ENCODE measurements around the gene CCNE1.
A peak's percentile ranks its signal among the peaks of the same experiment; 100 is the strongest.

Gene CCNE1

DNA sequence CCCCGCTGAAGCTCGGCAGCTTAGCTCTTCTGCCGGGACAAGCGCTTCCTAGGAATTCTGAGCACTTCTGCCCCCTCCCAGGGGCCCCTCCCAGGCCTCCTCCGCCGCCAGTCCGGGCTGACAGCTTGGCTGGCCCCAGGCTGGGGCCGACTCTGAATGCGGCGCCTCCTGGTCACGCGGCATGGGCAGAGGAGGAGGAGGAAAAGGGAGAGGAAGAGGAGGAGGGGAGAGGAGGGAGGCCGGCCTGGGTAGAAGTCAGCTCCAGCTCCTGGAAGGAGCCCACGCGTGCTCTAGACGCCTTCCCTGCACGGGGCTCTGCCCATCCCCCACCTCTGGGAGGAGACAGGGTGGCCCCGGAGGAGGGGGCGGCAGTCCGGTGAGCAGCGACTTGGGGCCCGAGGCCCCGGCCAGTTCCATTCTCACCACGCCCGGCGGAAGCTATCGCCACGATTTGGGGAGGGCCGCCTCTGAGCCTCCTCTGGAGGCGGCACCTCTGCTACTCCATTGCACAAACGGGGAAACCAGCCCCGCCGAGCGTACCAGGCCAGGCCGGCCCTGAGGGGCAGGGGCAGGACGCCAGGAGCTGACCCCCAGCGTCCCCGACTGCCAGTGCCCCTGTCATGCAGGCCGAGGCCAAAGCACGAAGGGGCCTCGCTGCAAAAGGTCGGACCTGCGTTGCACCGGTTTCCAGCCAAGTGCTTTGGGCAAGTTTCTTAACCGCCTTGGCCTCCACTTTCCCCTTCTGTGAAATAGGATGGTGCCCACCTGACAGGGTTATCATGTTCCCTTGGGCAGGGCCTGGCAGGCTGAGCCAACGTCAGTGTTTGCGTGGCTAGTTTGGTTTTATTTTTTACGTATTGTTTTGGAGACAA, 31.6 kb downstream of the CCNE1 start:
- no peak overlapping the region for H3K27ac ChIP-seq
- peak overlapping the region in 9 of 10 experiments; percentile 60 to 82 (median 79); a peak in 18 of 20 replicates for H3K4me3 ChIP-seq
- H3K4me1 ChIP-seq, result peaks cover 18 to 36% (median 33%) of the 10 kb centered on the region in 10 experiments
- H3K9ac ChIP-seq, result peak overlapping the region in 3 of 11 experiments; percentile 24 to 75 (median 28); a peak in 3 of 22 replicates
- H4K20me1 ChIP-seq, result peaks cover 0 to 36% (median 14%) of the 10 kb centered on the region in 11 experiments; a peak in 15 of 22 replicates
- TF ChIP-seq Cebpa-rat (IDR thresholded peaks at IDR 0.05), result no peak
- H3K36me3 ChIP-seq, result no peaks in the 10 kb centered on the region
- H3K9me3 ChIP-seq (replicated peaks in 1 of 11), result no peaks in the 10 kb centered on the region; a peak in 1 of 22 replicates
- H3K4me2 ChIP-seq, result peak overlapping the region; percentile 65 to 94 (median 85)
- H3K27me3 ChIP-seq, result peaks cover 42 to 58% (median 55%) of the 10 kb centered on the region in 11 experiments

DNA sequence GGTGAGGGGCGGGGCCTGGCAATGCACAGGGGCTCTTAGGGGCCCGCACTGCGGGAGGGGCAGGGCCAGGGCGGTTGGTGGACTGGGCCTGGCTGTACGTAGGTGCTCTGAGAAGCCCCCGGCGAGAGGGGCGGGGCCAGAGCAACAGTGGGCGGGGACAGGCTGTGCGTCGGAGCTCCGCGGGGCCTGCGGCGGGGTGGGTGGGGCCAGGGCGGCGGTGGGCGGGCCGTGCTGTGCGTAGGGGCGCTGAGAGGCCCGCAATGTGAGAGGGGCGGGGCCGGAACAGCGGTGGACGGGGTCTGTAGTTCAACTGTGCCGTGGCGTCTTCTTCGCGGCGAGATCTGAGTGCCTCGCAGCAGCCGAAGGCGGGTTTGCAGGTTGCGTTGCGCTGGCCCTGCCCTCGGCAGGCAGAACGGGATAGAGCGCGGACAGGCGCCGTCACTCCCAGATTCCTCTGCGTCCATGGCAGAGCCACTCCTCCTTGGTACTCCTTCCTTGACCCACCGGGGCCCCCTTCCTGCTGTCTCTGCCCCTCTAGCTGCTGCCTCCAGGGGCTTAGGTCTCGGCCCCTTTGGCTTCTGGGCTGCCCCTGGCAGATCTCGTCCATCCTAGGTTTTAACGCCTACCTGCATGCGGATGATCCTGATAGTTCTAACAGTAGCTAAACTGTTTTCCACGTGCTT, 33.2 kb downstream of the CCNE1 start:
- Histone ChIP-seq H3K36me3 (no peaks in the 10 kb centered on the region), H3K27me3 (peaks cover 36 to 43% (median 42%) of the 10 kb centered on the region in 11 experiments), H3K4me1 (peaks cover 18 to 36% (median 33%) of the 10 kb centered on the region in 10 experiments), H4K20me1 (peaks cover 0 to 34% (median 14%) of the 10 kb centered on the region in 11 experiments; a peak in 15 of 22 replicates), H3K27ac (peak overlapping the region in 10 of 11 experiments; percentile 2 to 68 (median 57); a peak in 16 of 22 replicates), H3K9ac (peak overlapping the region; percentile 67 to 81 (median 75)), H3K4me2 (peak overlapping the region; percentile 78 to 100 (median 99)), H3K9me3 (replicated peaks in 1 of 11) (no peaks in the 10 kb centered on the region; a peak in 1 of 22 replicates), H3K4me3 (peak overlapping the region; percentile 60 to 82 (median 78))
- TF ChIP-seq Cebpa-rat (IDR thresholded peaks at IDR 0.05), result no peak

DNA sequence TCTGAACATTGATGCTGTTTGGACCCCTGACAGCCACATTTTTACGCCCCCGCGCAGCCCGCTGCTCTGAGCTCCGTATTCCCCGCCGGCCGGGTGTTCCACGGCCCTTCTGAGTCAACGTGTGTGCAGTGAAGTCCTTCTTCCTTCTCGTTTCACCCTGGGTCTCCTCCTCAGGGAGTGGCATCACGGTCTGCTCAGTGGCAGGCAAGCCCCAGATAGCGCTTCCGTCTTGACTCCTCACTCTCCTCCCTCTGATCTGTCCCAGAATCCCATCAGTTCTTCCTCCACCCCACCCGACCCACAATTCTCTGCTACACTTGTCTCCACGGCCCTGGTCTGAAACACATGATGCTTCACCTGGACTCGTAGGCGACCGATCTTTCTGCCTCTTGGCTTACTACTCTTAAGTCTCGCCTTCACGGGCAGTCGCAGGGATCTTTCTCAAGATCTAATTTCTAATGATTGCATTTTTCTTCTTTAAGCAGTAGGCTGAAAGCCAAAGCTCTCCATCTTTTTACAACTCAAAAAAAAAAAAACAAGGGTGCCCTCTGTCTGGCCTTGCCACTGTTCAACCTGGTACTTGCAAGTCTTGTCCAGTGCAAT, 33.9 kb downstream of the CCNE1 start:
- H3K27ac ChIP-seq, result peak overlapping the region in 10 of 11 experiments; percentile 2 to 68 (median 57); a peak in 15 of 22 replicates
- peak overlapping the region; percentile 78 to 100 (median 99) for H3K4me2 ChIP-seq
- no peaks in the 10 kb centered on the region; a peak in 1 of 22 replicates for H3K9me3 ChIP-seq (replicated peaks in 1 of 11)
- peaks cover 33 to 36% (median 36%) of the 10 kb centered on the region in 11 experiments for H3K27me3 ChIP-seq
- peaks cover 0 to 28% (median 14%) of the 10 kb centered on the region in 11 experiments; a peak in 15 of 22 replicates for H4K20me1 ChIP-seq
- H3K4me1 ChIP-seq, result peaks cover 18 to 36% (median 33%) of the 10 kb centered on the region in 10 experiments
- H3K9ac ChIP-seq, result peak overlapping the region; percentile 67 to 81 (median 75)
- no peaks in the 10 kb centered on the region for H3K36me3 ChIP-seq
- TF ChIP-seq Cebpa-rat (IDR thresholded peaks at IDR 0.05), result no peak
- H3K4me3 ChIP-seq, result peak overlapping the region; percentile 60 to 82 (median 78)

DNA sequence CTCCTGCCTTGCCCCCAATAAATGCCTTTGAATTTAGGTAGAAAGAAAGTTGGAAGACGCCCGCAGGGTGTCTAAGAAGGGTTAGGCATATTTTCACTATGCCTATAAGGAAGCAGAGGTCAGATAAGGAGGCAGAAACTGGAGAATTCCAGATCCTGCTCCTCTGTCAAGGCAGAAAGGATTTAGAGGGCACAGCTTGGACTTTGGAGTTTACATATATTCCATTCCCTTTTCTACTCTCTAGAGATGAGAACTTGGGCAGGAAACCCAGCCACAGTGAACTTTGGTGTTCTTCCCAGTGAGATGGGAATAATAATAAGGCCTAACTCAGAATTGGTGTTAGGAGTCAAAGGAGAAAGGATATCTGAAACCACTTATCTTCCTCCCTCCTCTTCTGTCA, 37.4 kb downstream of the CCNE1 start:
- Histone ChIP-seq H3K36me3 (no peaks in the 10 kb centered on the region), H3K4me3 (no peak overlapping the region), H3K9me3 (replicated peaks in 1 of 11) (no peaks in the 10 kb centered on the region), H3K27ac (no peak overlapping the region), H3K4me1 (peaks cover 0 to 12% (median 10%) of the 10 kb centered on the region in 10 experiments; a peak in 17 of 20 replicates), H3K4me2 (no peak overlapping the region), H4K20me1 (peaks cover 0 to under 1% (median 0%) of the 10 kb centered on the region in 11 experiments; a peak in 2 of 22 replicates), H3K9ac (no peak overlapping the region), H3K27me3 (peaks cover under 1% of the 10 kb centered on the region in 11 experiments; a peak in 20 of 22 replicates)
- no peak for TF ChIP-seq Cebpa-rat (IDR thresholded peaks at IDR 0.05)

GRCh38 chr19:29850482-29850881, 38.7 kb downstream of the CCNE1 start:
- Histone ChIP-seq H3K4me1 (peaks cover 0 to 9% (median 7%) of the 10 kb centered on the region in 10 experiments; a peak in 17 of 20 replicates), H3K9ac (no peak overlapping the region), H4K20me1 (no peaks in the 10 kb centered on the region), H3K27me3 (no peaks in the 10 kb centered on the region), H3K4me3 (no peak overlapping the region), H3K9me3 (replicated peaks in 1 of 11) (no peaks in the 10 kb centered on the region), H3K36me3 (no peaks in the 10 kb centered on the region), H3K4me2 (no peak overlapping the region), H3K27ac (no peak overlapping the region)
- no peak for TF ChIP-seq Cebpa-rat (IDR thresholded peaks at IDR 0.05)

DNA sequence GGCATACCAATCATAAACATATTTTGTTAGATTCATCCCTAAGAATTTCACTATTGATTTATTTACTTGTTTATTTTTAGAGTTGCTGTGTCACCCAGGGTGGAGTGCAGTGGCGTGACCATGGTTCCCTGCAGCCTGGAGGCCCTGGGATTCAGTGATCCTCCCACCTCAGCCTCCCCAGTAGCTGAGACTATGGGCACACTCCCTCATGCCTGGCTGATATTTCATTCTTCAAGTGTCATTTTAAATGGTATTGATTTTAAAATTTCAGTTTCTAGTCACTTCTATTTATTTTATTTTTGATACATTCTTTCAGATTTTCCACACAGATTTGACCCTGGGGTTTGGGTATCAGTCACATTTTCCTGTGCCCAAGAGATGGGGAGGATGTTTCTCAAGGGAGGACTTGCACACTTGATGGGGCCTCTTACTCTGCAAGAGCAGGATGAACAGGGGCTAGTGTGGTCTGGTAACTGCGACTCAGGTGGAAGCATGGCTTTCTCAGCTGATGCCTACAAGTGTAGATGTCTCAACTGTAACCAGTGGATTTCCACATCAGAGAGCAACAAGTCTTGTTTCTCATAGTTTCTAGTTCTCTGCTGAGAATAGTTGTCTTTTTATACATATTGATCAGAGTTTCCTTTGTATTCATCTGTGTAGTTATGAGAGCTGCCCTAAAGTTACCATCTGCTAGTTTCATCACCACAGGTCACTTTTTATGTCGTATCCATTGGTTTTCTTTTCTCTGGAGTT, 40.2 kb downstream of the CCNE1 start:
- no peak overlapping the region for H3K27ac ChIP-seq
- H4K20me1 ChIP-seq, result no peaks in the 10 kb centered on the region
- no peak overlapping the region for H3K4me3 ChIP-seq
- H3K9ac ChIP-seq, result no peak overlapping the region
- H3K4me2 ChIP-seq, result no peak overlapping the region
- no peaks in the 10 kb centered on the region for H3K9me3 ChIP-seq (replicated peaks in 1 of 11)
- H3K27me3 ChIP-seq, result no peaks in the 10 kb centered on the region
- no peaks in the 10 kb centered on the region for H3K36me3 ChIP-seq
- no peak for TF ChIP-seq Cebpa-rat (IDR thresholded peaks at IDR 0.05)
- H3K4me1 ChIP-seq, result no peaks in the 10 kb centered on the region

DNA sequence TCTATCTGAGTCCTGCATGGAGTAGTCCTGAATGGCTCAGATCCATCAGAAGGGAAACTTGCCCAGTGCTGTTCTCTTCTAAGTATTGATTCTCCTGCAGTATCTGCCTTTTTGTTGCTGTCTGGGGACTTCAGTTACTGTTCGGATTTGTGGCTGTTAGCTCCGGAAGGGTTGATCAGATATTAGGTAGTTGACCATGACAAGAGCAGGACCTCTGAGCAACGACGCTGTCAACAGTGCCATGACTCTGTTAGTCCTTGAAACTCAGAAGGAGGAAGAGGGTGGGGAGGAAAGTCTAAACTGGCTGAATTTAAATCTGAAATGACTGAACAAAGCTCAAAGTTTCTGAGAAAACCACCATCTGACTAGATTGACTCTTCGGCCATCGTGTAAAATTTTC, 42.2 kb downstream of the CCNE1 start:
- TF ChIP-seq Cebpa-rat (IDR thresholded peaks at IDR 0.05), result no peak
- Histone ChIP-seq H3K27me3 (no peaks in the 10 kb centered on the region), H3K36me3 (no peaks in the 10 kb centered on the region), H4K20me1 (no peaks in the 10 kb centered on the region), H3K9ac (no peak overlapping the region), H3K4me2 (no peak overlapping the region), H3K27ac (no peak overlapping the region), H3K4me3 (no peak overlapping the region), H3K9me3 (replicated peaks in 1 of 11) (no peaks in the 10 kb centered on the region), H3K4me1 (peaks cover 0 to 8% (median 4%) of the 10 kb centered on the region in 10 experiments; a peak in 4 of 20 replicates)

DNA sequence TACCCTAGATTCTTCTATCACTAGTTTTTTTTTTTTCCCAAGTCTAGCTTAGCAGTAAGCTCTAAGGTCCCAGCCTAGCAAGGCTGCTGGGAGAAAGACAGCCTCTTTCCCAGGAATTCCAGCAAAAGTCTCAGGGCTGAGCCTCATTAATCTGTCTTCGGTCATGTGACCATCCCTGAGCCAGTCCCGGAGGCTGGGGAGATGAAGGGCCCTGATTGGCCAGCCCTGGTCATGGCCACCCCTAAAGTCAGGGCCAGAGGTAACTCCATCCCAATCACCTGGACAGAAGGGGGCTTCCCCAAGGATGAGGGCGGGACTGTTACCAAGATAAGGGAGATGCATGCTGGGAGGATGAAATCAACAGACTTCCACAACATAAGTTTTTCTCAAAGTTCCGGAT, 43.3 kb downstream of the CCNE1 start:
- Histone ChIP-seq H3K4me2 (no peak overlapping the region), H3K27ac (no peak overlapping the region), H4K20me1 (no peaks in the 10 kb centered on the region), H3K4me3 (no peak overlapping the region), H3K27me3 (no peaks in the 10 kb centered on the region), H3K36me3 (no peaks in the 10 kb centered on the region), H3K9ac (no peak overlapping the region), H3K9me3 (replicated peaks in 1 of 11) (no peaks in the 10 kb centered on the region), H3K4me1 (peaks cover 0 to 8% (median 4%) of the 10 kb centered on the region in 10 experiments; a peak in 4 of 20 replicates)
- TF ChIP-seq Cebpa-rat (IDR thresholded peaks at IDR 0.05), result no peak

All from BLaER1 treated with 17β-estradiol and CSF1 and Interleukin-3, amounts not matched to agents 10 nM and 100 nM (cell line).